SK-N-MC (cell line): Measurements from ENCODE around the gene GNL3.

Source experiments
- EZH2 ChIP-seq: fragments of 200-600 bp; sonication (generic); IDR thresholded peaks from one replicate; pipeline ENCODE4 v1.6.1; 2017; ENCODE audit warnings: antibody characterized with exemption
- FOXP2 ChIP-seq: optimal IDR thresholded peaks from 2 replicates; pipeline ENCODE3; 2011; ENCODE audit warnings: mild to moderate bottlenecking, moderate library complexity; ENCODE audit not compliant: insufficient read depth; ENCODE audit errors: extremely low read length, control extremely low read depth
- POLR2AphosphoS5 ChIP-seq: IDR thresholded peaks from 2 replicates; pipeline ENCODE4 v1.6.1; 2012; ENCODE audit warnings: mild to moderate bottlenecking, low read depth, low read length, borderline replicate concordance

DNA sequence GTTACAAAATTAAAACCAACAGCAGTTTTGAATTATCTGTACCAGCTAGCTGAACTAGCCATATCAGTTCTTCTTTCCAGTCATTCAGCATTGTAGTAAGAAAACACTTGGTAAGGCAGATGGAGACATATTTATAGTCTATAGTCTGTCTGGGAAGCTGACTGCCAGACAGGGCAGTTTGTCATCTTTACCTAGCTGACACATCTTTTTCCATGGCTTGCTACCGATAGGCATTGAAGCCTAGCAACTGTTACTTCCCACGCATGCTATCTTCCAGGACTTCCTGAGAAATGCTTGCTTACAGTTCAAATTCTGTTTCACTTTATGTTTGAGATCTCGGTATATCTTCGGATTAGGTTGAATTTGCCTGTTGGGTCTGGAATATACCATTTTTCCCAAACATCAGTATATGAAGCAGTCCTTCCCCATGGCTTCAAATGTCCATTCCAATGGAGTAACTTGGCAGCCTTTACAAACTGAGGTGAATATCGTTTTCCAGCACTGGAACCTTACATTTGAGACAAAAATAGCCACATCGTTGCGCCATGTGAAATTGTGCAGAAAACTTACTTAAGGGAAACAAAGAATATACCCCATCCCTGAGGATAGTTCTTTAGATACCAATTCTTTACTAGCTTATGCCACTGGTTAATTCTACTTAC lies 8.8 kb downstream of the GNL3 start:
- TF ChIP-seq POLR2AphosphoS5 (no peak), EZH2 (no peak), FOXP2 (no peak)
